SH-SY5Y (cell line): Measurements from ENCODE around the gene PAK4.

Source experiments
- GATA2 ChIP-seq: IDR thresholded peaks from 2 replicates; pipeline ENCODE4 v1.6.1; 2011; ENCODE audit warnings: mild to moderate bottlenecking, low read depth, low read length
- GATA3 ChIP-seq: IDR thresholded peaks from 2 replicates; pipeline ENCODE4 v1.6.1; 2011; ENCODE audit warnings: low read depth, mild to moderate bottlenecking, low read length, moderate library complexity

GRCh38 chr19:39177736-39178135 is 52.1 kb downstream of the PAK4 start:
- TF ChIP-seq GATA3: no peak
- no peak for TF ChIP-seq GATA2
